Activated B cell treated with CpG ODN at 0.5 μM for 24 hours (primary cell): ENCODE data around the gene COX19. TPM values are rescaled to one million over a fixed set of nuclear protein-coding genes. Genes with fewer than 3 reads are reported as not detected.
"Not testable (repeated sequence)": the region's sequence is repeated elsewhere in the genome, so short reads cannot be mapped to it uniquely, and the experiment has no call there.

ENCODE experiments used
- ATAC-seq: fragments of 200-7000 bp; cut with Tn5 transposase; one replicate; pipeline ENCODE4 v1.10.0; 2021; ENCODE audit warnings: low read depth, mild to moderate bottlenecking, moderate library complexity
- CTCF ChIA-PET: fragments of 350-600 bp; sonication (Branson Sonifier 250); formaldehyde crosslinking; loops from one replicate; lab custom pipeline; 2021; ENCODE audit warnings: antibody characterized with exemption; lab: Charles Lee
- POLR2A ChIA-PET: fragments of 350-600 bp; sonication (Branson Sonifier 250); formaldehyde crosslinking; loops from one replicate; lab custom pipeline; 2021; ENCODE audit warnings: antibody characterized with exemption; lab: Charles Lee
- DNase-seq: peaks from one replicate; pipeline ENCODE4 v3.0.0; 2022
- H3K27ac Mint-ChIP-seq: one replicate; pipeline ENCODE4 v1.8.0; 2020; ENCODE audit warnings: mixed read lengths
- H3K27me3 Mint-ChIP-seq: one replicate; pipeline ENCODE4 v1.8.0; 2021; ENCODE audit warnings: mixed read lengths
- H3K36me3 Mint-ChIP-seq: one replicate; pipeline ENCODE4 v1.8.0; 2021; ENCODE audit warnings: low read depth, mixed read lengths
- H3K4me1 Mint-ChIP-seq: one replicate; pipeline ENCODE4 v1.8.0; 2021; ENCODE audit warnings: mixed read lengths
- H3K4me3 Mint-ChIP-seq: one replicate; pipeline ENCODE4 v1.8.0; 2020; ENCODE audit warnings: mild to moderate bottlenecking, mixed read lengths
- H3K9me3 Mint-ChIP-seq: one replicate; pipeline ENCODE4 v1.8.0; 2020; ENCODE audit warnings: mixed read lengths
- intact Hi-C: fragments of 100-400 bp; cut with micrococcal nuclease; formaldehyde crosslinking; loops from one replicate; pipeline ENCODE4 v1.15.1; 2024
- total RNA-seq: library from RNA; stranded (reverse); gene quantifications from 2 replicates; pipeline ENCODE4 v1.2.3, GENCODE V29; 2022
- TF ChIP-seq, protein P1 (sequence below): fragments of 200-600 bp; IDR thresholded peaks from one replicate; pipeline ENCODE4 v1.8.0; 2022; ENCODE audit warnings: antibody characterized with exemption, mild to moderate bottlenecking

Gene COX19
- total RNA-seq, 1 donor from 2014 or later = 24.5 TPM

DNA sequence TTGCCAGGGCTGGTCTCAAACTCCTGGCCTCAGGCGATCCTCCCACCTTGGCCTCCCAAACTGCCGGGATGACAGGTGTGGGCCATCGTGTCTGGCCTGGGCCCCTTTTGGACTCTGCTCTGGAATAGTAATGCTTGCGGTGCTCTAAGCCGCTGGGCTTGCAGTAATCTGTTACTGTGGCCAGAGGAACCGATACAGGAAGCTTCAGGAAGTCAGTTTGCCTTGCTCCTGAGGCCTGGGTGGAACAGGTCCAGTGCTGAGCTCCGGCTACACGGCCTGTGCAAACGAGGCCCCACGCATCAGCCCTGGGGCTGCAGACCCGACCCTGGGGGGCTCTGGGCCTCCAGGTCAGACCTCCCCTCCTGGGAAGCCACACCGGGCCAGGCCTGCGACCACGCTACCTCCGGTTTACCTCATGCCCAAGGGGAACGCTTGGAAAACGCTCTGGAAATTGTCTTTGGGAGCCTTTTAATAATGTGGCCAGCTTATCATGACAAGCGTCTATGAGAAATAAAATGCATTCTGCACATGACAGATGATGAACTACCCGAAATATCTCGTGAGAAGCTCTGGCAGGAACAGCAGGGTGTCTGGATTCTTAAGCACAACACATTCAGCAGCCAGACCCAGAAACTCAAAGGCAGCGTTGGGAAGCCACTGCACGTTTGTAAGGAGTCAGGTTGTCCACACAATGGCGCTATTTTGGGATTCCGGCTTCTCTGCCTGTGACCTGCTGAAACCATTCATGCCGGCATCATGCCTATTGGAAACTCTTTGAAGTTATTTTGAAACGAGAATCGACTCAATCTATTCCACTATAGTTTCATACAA lies 10.7 kb downstream of the COX19 start:
- ChIA-PET POLR2A (interaction anchor here (1.3 kb wide), 2 partner anchors 14 to 55 kb away, joined by 4 read pairs; no protein-coding TSS in a partner anchor), CTCF (no interaction called here)
- DNase-seq (no peak), ATAC-seq (peak; percentile 32)
- no peak overlapping the region for H3K4me3 Mint-ChIP-seq
- intact Hi-C loops = no loop called here
- no peaks in the 10 kb centered on the region for H3K9me3 Mint-ChIP-seq
- peaks cover 26% of the 10 kb centered on the region for H3K4me1 Mint-ChIP-seq
- peaks cover 33% of the 10 kb centered on the region for H3K36me3 Mint-ChIP-seq
- peaks cover 6% of the 10 kb centered on the region for H3K27me3 Mint-ChIP-seq
- peak overlapping the region; percentile 41 for H3K27ac Mint-ChIP-seq
- TF ChIP-seq, protein P1, sequence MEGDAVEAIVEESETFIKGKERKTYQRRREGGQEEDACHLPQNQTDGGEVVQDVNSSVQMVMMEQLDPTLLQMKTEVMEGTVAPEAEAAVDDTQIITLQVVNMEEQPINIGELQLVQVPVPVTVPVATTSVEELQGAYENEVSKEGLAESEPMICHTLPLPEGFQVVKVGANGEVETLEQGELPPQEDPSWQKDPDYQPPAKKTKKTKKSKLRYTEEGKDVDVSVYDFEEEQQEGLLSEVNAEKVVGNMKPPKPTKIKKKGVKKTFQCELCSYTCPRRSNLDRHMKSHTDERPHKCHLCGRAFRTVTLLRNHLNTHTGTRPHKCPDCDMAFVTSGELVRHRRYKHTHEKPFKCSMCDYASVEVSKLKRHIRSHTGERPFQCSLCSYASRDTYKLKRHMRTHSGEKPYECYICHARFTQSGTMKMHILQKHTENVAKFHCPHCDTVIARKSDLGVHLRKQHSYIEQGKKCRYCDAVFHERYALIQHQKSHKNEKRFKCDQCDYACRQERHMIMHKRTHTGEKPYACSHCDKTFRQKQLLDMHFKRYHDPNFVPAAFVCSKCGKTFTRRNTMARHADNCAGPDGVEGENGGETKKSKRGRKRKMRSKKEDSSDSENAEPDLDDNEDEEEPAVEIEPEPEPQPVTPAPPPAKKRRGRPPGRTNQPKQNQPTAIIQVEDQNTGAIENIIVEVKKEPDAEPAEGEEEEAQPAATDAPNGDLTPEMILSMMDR = no peak

DNA sequence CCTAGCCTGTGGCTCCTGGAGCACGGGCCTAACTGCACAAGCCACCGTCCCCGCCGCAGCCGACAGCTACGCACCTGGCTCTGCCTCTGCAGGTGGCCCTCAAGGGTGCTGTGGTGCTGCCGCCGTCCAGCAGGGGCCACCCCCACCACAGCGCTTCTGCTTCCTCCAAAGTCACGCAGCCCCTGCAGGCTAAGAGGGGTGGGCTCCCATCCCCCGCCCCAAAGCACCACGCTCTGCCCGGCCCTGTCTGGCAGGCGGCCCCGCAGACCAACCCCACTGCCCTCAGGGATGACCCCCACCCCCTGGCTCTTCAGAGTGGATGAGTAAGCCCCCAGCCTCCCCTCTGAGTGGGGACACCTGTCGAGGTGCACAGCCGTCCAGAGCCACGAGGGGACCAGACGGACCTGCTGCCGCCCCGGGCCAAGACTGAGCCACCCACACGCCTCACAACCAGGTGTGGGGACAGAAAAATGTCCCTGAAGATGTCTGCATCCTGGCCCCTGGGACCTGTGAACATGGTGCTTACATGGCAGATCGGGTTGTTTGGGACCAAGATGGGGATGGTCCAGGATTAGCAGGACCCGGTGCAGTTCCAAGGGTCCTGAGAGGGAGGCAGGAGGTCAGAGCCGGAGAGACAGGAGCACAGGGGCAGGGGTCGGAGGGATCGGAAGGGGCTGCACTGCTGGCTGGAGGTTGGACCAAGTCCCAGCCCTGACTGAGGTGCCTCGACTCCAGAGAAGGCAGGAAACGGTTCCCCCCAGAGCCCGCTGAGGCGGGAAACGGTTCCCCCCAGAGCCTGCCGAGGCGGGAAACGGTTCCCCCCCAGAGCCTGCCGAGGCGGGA lies 11.9 kb downstream of the COX19 start:
- ChIA-PET POLR2A (interaction anchor here (0.8 to 1.3 kb wide), 2 partner anchors 53 kb away, joined by 3 to 4 read pairs; no protein-coding TSS in a partner anchor), CTCF (no interaction called here)
- DNase-seq (no peak), ATAC-seq (peak; percentile 35)
- no peak overlapping the region for H3K4me3 Mint-ChIP-seq
- H3K27ac Mint-ChIP-seq = no peak overlapping the region
- intact Hi-C loops = no loop called here
- H3K9me3 Mint-ChIP-seq = no peaks in the 10 kb centered on the region
- peaks cover 22% of the 10 kb centered on the region for H3K36me3 Mint-ChIP-seq
- TF ChIP-seq, protein P1 = no peak
- peaks cover 26% of the 10 kb centered on the region for H3K4me1 Mint-ChIP-seq
- peaks cover 6% of the 10 kb centered on the region for H3K27me3 Mint-ChIP-seq

DNA sequence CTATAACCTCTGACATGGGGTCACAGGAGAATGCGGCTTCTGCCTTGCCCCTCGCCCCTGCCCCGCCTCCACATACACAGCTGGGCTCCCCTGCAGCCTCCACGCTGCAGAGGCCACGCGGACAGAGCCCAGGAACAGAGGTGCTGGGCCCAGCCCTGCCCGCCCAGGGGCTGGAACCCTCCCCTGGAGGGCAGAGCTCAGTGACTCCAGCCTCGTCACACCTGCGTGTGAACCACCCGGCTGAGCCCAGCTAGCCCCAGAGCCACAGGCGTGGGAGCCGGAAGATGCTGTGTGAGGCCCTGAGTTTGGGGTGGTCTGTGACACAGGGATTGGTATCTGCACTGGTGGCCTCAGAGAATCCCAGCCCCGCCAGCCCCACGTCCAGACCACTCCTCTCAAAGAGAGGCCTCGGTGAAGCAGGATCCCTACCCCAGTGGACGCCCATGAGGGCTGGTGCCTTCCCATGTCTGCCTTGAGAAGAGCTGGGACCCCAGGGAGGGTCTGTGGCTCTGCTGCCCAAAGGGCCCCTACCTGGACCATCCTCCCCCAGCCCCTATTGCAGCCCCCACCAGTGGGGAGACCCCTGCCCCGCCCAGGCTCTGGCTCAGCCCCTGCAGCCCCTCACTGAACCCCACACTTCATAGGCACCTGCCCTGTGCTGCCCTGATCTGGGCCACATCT lies 12.8 kb downstream of the COX19 start:
- intact Hi-C loops = no loop called here
- Mint-ChIP-seq H3K27ac (no peak overlapping the region), H3K36me3 (peaks cover 13% of the 10 kb centered on the region), H3K27me3 (peaks cover 6% of the 10 kb centered on the region), H3K4me1 (peaks cover 26% of the 10 kb centered on the region), H3K9me3 (no peaks in the 10 kb centered on the region), H3K4me3 (no peak overlapping the region)
- TF ChIP-seq, protein P1 = no peak
- DNase-seq = no peak
- ChIA-PET POLR2A (interaction anchor here (0.8 kb wide), 1 partner anchor 52 kb away, joined by 3 read pairs; no protein-coding TSS in a partner anchor), CTCF (no interaction called here)
- ATAC-seq = no peak

DNA sequence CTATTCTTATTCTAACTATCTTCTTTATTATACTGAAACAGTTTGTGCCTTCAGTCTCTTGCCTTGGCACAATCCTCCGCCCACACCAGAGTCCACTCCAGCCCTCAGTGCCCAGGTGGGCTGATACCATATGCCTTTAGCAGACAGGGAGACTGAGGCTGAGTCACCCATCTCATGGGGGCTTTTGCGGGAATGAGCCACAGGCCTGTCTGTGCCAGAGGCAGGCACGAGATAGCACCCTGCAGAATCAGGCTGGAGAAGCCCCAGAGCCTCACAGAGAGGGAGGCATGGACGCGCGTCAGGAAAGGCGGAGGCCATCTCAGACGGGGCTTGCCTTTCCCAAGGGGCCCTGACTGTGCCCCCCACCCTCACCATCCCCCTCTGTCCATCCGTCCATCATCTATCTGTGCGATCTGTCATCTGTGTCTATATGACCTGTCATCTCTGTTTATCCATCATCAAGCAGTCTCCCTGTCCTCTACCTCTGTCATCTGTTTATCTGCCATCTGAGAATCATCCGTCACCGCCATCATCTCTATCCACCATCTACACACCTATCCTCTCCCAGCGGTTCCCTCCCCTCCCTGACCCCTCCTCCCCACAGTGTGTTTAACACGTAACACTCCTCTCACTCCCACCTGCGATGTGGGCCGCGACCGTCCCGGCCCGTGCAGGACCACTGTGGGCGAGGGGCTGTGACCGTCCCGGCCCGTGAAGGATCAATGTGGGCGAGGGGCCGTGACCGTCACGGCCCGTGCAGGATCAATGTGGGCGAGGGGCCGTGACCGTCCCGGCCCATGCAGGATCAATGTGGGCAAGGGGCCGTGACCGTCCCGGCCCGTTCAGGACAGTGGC lies 13.6 kb downstream of the COX19 start:
- POLR2A ChIA-PET = no interaction called here
- DNase-seq = no peak

GRCh38 chr7:960972-961371 lies 14.4 kb downstream of the COX19 start:
- H3K9me3 Mint-ChIP-seq, H3K27ac Mint-ChIP-seq, H3K27me3 Mint-ChIP-seq, intact Hi-C loops, POLR2A ChIA-PET, CTCF ChIA-PET, H3K36me3 Mint-ChIP-seq, ATAC-seq, DNase-seq, H3K4me3 Mint-ChIP-seq: not testable (repeated sequence)
- peaks cover 20% of the 10 kb centered on the region for H3K4me1 Mint-ChIP-seq

More for the DNA sequence above, 13.6 kb downstream of the COX19 start:
- CTCF ChIA-PET = no interaction called here
- ATAC-seq = no peak
- H3K9me3 Mint-ChIP-seq = no peaks in the 10 kb centered on the region
- intact Hi-C loops = no loop called here
- H3K36me3 Mint-ChIP-seq = peaks cover 6% of the 10 kb centered on the region
- peaks cover 6% of the 10 kb centered on the region for H3K27me3 Mint-ChIP-seq
- TF ChIP-seq, protein P1 = no peak
- H3K27ac Mint-ChIP-seq = no peak overlapping the region
- H3K4me1 Mint-ChIP-seq = peaks cover 26% of the 10 kb centered on the region
- H3K4me3 Mint-ChIP-seq = no peak overlapping the region
